ENCODE data around the gene GATC.
A peak's percentile ranks its signal among the peaks of the same experiment; 100 is the strongest.

Gene GATC, protein sequence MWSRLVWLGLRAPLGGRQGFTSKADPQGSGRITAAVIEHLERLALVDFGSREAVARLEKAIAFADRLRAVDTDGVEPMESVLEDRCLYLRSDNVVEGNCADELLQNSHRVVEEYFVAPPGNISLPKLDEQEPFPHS

GRCh38 chr12:120445911-120446843, at the start of gene GATC, which contains the start of gene TRIAP1:
Gene GATC (plus strand): TSS chr12:120446444. CDS start chr12:120446481, 37 bp downstream.
Gene TRIAP1 (minus strand): TSS chr12:120446384. CDS start chr12:120446372, 12 bp downstream.
- Mint-ChIP-seq H3K4me3 (peak within 1 kb of the TSS; percentile 99), H3K27me3 (no peaks in the 10 kb centered on the region), H3K36me3 (ENCODE audit: low read depth) (peaks cover 90% of the 10 kb centered on the region), H3K4me1 (ENCODE audit: low read depth) (peaks cover 47% of the 10 kb centered on the region), H3K9me3 (no peaks in the 10 kb centered on the region), H3K27ac (peak within 1 kb of the TSS; percentile 99)
- DNase-seq = peak; percentile 96

GRCh38 chr12:120397824-120398540, 48.3 kb upstream of the GATC start:
- no peaks in the 10 kb centered on the region for H3K9me3 Mint-ChIP-seq
- no peak overlapping the region for H3K4me3 Mint-ChIP-seq
- no peak overlapping the region for H3K27ac Mint-ChIP-seq
- no peak for DNase-seq
- H3K4me1 Mint-ChIP-seq (ENCODE audit: low read depth) = peaks cover 4% of the 10 kb centered on the region
- H3K36me3 Mint-ChIP-seq (ENCODE audit: low read depth) = no peaks in the 10 kb centered on the region
- peaks cover 22% of the 10 kb centered on the region for H3K27me3 Mint-ChIP-seq

DNA sequence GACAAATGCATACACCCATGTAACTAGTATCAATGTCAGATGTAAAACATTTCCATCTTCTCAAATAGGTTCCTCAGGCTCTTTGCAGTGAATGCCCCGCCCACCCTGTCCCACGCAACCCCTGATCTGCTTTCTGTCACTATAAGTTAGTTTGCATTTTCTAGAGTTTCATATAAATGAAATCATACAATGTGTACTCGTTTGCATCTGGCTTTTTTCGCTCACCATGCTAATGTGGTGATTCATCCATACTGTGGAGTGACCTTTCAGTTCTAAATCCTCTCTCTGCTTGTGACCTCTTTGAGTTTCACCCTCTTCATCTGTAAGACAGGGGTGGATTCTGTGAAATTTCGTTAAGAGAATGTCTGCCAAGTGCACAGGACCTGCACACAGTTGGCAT, 46.7 kb upstream of the GATC start:
- Mint-ChIP-seq H3K4me1 (ENCODE audit: low read depth) (peaks cover 4% of the 10 kb centered on the region), H3K27ac (no peak overlapping the region), H3K4me3 (no peak overlapping the region), H3K36me3 (ENCODE audit: low read depth) (no peaks in the 10 kb centered on the region), H3K27me3 (peaks cover 20% of the 10 kb centered on the region), H3K9me3 (no peaks in the 10 kb centered on the region)
- no peak for DNase-seq

DNA sequence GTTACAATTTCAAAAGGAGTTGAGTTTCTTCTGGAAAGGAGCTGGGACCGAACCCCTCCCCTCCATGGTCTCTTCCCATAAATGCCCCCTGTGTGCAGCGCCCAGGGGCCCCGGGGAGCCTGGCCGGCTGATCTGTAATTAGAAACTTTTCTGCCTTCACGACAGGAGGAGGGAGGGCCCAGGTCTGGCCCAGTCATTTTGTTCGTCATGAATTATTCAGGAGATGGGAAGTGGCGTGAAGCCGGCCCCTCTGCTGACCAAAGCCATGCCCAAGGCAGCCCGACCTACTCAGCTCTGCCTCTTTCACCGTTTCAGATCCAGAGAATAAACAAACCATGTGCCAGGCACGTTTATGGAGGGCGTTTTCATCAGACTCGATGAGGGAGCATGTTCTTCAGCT, 44.0 kb upstream of the GATC start:
- no peak overlapping the region for H3K27ac Mint-ChIP-seq
- no peak overlapping the region for H3K4me3 Mint-ChIP-seq
- no peaks in the 10 kb centered on the region for H3K9me3 Mint-ChIP-seq
- DNase-seq = no peak
- H3K4me1 Mint-ChIP-seq (ENCODE audit: low read depth) = peaks cover 4% of the 10 kb centered on the region
- H3K36me3 Mint-ChIP-seq (ENCODE audit: low read depth) = no peaks in the 10 kb centered on the region
- H3K27me3 Mint-ChIP-seq = peaks cover 13% of the 10 kb centered on the region

DNA sequence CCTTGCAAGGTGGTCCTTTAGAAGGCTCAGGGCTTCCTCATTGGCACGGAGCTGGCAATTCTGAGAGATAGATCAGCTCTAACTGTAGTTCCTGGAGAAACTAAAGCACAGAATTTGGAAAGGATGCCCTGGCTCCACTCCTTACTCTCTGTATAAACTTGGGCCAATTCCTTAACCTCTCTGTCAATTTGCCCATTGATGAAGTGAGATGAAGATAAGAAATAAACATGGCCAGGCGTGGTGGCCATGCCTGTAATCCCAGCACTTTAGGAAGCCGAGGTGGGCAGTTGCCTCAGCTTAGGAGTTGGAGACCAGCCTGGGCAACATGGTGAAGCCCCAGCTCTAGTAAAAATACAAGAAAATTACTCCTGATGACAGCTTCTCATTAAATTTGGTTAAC, 42.4 kb upstream of the GATC start:
- Mint-ChIP-seq H3K4me1 (ENCODE audit: low read depth) (peaks cover 4% of the 10 kb centered on the region), H3K4me3 (no peak overlapping the region), H3K36me3 (ENCODE audit: low read depth) (no peaks in the 10 kb centered on the region), H3K9me3 (no peaks in the 10 kb centered on the region), H3K27ac (no peak overlapping the region), H3K27me3 (peaks cover 9% of the 10 kb centered on the region)
- DNase-seq = no peak

DNA sequence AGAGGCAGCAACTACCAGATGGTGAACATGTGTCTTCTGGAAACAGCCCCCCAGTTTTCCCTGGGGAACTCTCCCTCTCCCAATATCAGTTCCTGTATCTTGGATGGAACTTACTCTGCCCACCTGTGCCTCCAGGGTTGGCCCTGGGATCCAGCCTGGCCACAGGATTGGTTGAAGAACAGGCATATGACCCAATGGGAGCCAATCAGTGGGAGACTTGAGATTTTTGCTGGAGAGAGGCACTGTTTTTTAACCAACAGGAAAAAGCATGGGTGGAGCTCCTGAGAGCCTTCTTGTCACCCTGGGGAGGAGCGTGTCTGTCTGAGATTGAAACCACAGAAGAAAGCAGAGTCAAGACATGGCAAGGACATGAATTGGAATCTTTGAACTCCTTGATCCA, 42.0 kb upstream of the GATC start:
- Mint-ChIP-seq H3K27me3 (peaks cover 9% of the 10 kb centered on the region), H3K36me3 (ENCODE audit: low read depth) (no peaks in the 10 kb centered on the region), H3K4me1 (ENCODE audit: low read depth) (peaks cover 4% of the 10 kb centered on the region), H3K4me3 (no peak overlapping the region), H3K9me3 (no peaks in the 10 kb centered on the region), H3K27ac (no peak overlapping the region)
- no peak for DNase-seq

GRCh38 chr12:120406069-120406468, 40.2 kb upstream of the GATC start:
- Mint-ChIP-seq H3K27me3 (peaks cover 5% of the 10 kb centered on the region), H3K27ac (no peak overlapping the region), H3K4me1 (ENCODE audit: low read depth) (no peaks in the 10 kb centered on the region), H3K36me3 (ENCODE audit: low read depth) (no peaks in the 10 kb centered on the region), H3K4me3 (no peak overlapping the region), H3K9me3 (no peaks in the 10 kb centered on the region)
- no peak for DNase-seq

DNA sequence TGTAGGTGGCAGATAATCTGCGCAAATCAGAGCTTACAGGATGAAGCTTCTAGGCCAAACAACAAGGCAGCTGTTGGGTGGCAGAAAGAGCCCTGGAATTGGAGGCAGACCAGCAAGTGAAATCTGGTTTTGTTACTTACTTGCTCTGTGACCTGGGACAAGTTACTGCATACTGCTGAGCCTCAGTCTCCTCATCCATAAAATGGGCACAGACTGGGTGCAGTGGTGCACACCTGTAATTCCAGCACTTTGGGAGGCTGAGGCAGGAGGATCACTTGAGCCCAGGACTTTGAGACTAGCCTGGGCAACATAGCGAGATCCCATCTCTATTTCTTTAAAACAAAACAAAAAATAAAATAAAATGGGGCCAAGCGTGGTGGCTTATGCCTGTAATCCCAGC, 39.7 kb upstream of the GATC start:
- Mint-ChIP-seq H3K4me3 (no peak overlapping the region), H3K27me3 (peaks cover 5% of the 10 kb centered on the region), H3K36me3 (ENCODE audit: low read depth) (no peaks in the 10 kb centered on the region), H3K9me3 (no peaks in the 10 kb centered on the region), H3K27ac (no peak overlapping the region), H3K4me1 (ENCODE audit: low read depth) (no peaks in the 10 kb centered on the region)
- no peak for DNase-seq

DNA sequence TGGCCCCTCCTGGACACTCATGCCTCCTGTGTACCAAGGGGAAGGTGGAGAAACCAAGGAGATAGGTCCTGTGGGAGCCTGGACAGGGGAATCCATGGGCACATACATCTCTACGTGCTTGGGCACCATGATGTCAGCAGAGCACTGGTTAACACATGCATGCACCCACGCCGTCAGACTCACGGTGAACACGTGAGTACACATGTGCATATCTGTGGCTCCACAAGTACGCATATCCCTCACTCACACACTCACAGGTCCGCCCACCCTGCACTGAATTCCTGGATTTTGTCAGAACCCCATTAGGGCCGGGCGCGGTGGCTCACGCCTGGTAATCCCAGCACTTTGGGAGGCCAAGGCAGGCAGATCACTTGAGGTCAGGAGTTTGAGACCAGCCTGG, 37.5 kb upstream of the GATC start:
- H3K4me1 Mint-ChIP-seq (ENCODE audit: low read depth) = no peaks in the 10 kb centered on the region
- no peak for DNase-seq
- H3K4me3 Mint-ChIP-seq = no peak overlapping the region
- no peaks in the 10 kb centered on the region for H3K36me3 Mint-ChIP-seq (ENCODE audit: low read depth)
- peaks cover 1% of the 10 kb centered on the region for H3K27me3 Mint-ChIP-seq
- no peaks in the 10 kb centered on the region for H3K9me3 Mint-ChIP-seq
- H3K27ac Mint-ChIP-seq = no peak overlapping the region

DNA sequence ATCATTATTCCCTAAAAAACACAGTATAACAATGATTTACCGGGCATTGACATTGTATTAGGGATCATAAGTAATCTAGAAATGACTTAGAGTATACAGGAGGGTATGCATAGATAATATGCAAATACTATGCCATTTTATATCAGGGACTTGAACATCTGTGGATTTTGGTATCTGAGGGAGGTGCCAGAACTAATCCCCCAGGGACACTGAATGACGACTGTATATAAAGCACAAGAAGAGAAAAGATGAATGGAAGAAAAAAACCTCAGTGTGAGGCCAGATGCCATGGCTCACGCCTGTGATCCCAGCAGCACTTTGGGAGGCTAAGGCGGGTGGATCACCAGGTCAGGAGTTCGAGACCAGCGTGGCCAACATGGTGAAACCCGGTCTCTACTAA, 33.8 kb upstream of the GATC start:
- no peak for DNase-seq
- H3K27me3 Mint-ChIP-seq = peaks cover 3% of the 10 kb centered on the region
- no peaks in the 10 kb centered on the region for H3K4me1 Mint-ChIP-seq (ENCODE audit: low read depth)
- H3K27ac Mint-ChIP-seq = no peak overlapping the region
- no peaks in the 10 kb centered on the region for H3K36me3 Mint-ChIP-seq (ENCODE audit: low read depth)
- H3K9me3 Mint-ChIP-seq = no peaks in the 10 kb centered on the region
- H3K4me3 Mint-ChIP-seq = no peak overlapping the region

DNA sequence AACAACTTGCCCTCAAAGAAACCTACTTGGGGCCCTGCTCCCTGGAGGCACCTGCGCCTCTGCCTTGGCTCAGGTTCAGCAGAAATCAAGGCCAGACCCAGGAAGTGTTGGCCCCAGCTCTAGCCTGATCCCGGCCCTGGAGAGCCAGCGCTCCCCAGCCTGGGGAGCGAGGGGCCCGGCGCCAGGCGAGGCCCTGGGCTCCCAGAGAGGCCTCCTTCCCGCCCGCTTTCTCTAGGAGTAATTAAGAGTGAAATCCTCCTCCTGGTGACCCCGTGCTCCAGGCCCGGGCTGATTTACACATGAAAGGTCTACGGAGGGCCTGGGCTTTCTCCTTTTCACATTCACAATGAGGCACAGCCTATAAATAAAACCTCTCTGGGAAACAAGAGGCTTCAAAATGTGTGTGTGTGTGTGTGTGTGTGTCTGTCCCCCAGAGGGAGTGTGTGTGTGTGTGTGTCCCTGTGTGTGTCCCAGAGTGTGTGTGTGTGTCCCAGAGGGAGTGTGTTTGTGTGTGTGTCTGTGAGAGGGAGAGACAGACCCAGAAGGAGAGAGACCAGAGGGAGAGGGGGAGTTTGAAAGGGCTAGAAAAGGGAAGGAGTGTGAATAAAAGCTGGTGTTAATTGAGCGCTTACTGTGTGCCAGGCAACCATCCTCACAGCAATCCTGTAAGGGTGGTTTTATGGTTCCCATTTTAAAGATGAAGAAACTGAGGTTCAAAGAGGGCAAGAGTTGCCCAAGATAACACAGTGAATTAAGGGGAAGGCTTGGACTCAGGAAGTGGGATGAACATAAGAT, 32.1 kb upstream of the GATC start:
- Mint-ChIP-seq H3K4me3 (no peak overlapping the region), H3K4me1 (ENCODE audit: low read depth) (no peaks in the 10 kb centered on the region), H3K27ac (no peak overlapping the region)

GRCh38 chr12:120416490-120417216, 29.6 kb upstream of the GATC start:
- H3K9me3 Mint-ChIP-seq = no peaks in the 10 kb centered on the region
- H3K27ac Mint-ChIP-seq = no peak overlapping the region
- H3K4me3 Mint-ChIP-seq = no peak overlapping the region
- no peaks in the 10 kb centered on the region for H3K36me3 Mint-ChIP-seq (ENCODE audit: low read depth)
- H3K27me3 Mint-ChIP-seq = peaks cover 3% of the 10 kb centered on the region
- no peak for DNase-seq
- no peaks in the 10 kb centered on the region for H3K4me1 Mint-ChIP-seq (ENCODE audit: low read depth)

More for the DNA sequence above, 32.1 kb upstream of the GATC start:
- no peak for DNase-seq
- Mint-ChIP-seq H3K36me3 (ENCODE audit: low read depth) (no peaks in the 10 kb centered on the region), H3K9me3 (no peaks in the 10 kb centered on the region), H3K27me3 (peaks cover 3% of the 10 kb centered on the region)

- Mint-ChIP-seq H3K27me3 (peaks cover 3% of the 10 kb centered on the region), H3K27ac (no peak overlapping the region), H3K4me1 (ENCODE audit: low read depth) (no peaks in the 10 kb centered on the region), H3K4me3 (no peak overlapping the region), H3K9me3 (no peaks in the 10 kb centered on the region), H3K36me3 (ENCODE audit: low read depth) (no peaks in the 10 kb centered on the region)
- DNase-seq = no peak
Measured at GRCh38 chr12:120417917-120418580, 28.2 kb upstream of the GATC start.
